T-helper 17 cell (primary cell): Measurements from ENCODE around the gene HDLBP. TPM values are rescaled to one million over a fixed set of nuclear protein-coding genes. Genes with fewer than 3 reads are reported as not detected.
"Not testable (repeated sequence)": the region's sequence is repeated elsewhere in the genome, so short reads cannot be mapped to it uniquely, and the experiment has no call there.

Experiments
- ATAC-seq: fragments of 150-1000 bp; cut with Tn5 transposase; 2 replicates; pipeline ENCODE4 v1.10.0; 2021; ENCODE audit warnings: mild to moderate bottlenecking, moderate library complexity
- DNase-seq, 3 donors: peaks; one replicate each; pipeline versions ENCODE4 v3.0.0 to v3.0.0-alpha.2; 2020 to 2021
- H3K9me3 ChIP-seq: one replicate; pipeline ENCODE4 v1.7.0; 2013; ENCODE audit warnings: low read length, mild to moderate bottlenecking; ENCODE audit not compliant: control insufficient read depth, poor library complexity, severe bottlenecking
- H3K27ac Mint-ChIP-seq: one replicate; pipeline ENCODE4 v1.8.0; 2022; ENCODE audit warnings: mild to moderate bottlenecking, moderate library complexity, mixed read lengths
- H3K27me3 Mint-ChIP-seq: one replicate; pipeline ENCODE4 v1.8.0; 2022; ENCODE audit warnings: mixed read lengths
- H3K36me3 Mint-ChIP-seq: one replicate; pipeline ENCODE4 v1.8.0; 2022; ENCODE audit warnings: low read depth, mixed read lengths
- H3K4me1 Mint-ChIP-seq: one replicate; pipeline ENCODE4 v1.8.0; 2022; ENCODE audit warnings: mild to moderate bottlenecking, mixed read lengths
- H3K4me3 Mint-ChIP-seq: one replicate; pipeline ENCODE4 v1.8.0; 2022; ENCODE audit warnings: mild to moderate bottlenecking, moderate library complexity, mixed read lengths
- total RNA-seq, 4 donors: library from RNA in 2 of 4; stranded (reverse) in 2 of 4; gene quantifications; one replicate each; pipeline ENCODE4 v1.2.3 and lab custom pipeline; 2022 to 2026

Gene HDLBP
- total RNA-seq, 2 donors from 2014 or later: 136 to 175 TPM

DNA sequence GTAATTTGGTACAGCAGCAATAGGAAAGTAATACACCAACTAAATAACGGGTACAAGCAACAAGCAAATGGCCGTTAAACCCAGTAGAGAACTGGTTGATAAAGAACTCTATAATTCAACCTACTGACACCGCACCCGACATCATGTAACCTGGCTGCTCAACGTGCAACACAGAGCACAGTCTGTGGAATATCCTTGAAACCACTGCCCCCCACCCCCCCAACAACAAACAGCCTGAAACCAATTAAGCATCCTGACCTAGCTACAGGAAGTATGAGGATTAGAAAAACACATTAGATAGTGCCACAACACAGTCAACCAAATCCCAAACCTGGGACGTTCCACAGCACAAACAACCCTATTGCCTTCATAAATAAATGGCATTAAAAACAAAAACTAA is 23.5 kb downstream of the HDLBP start:
- H3K4me1 Mint-ChIP-seq: peaks cover 48% of the 10 kb centered on the region
- H3K4me3 Mint-ChIP-seq: no peak overlapping the region
- ATAC-seq (no peak), DNase-seq (no peak)
- H3K27me3 Mint-ChIP-seq: no peaks in the 10 kb centered on the region
- H3K9me3 ChIP-seq: no peaks in the 10 kb centered on the region
- H3K36me3 Mint-ChIP-seq: peaks cover under 1% of the 10 kb centered on the region
- peak overlapping the region; percentile 53 for H3K27ac Mint-ChIP-seq

DNA sequence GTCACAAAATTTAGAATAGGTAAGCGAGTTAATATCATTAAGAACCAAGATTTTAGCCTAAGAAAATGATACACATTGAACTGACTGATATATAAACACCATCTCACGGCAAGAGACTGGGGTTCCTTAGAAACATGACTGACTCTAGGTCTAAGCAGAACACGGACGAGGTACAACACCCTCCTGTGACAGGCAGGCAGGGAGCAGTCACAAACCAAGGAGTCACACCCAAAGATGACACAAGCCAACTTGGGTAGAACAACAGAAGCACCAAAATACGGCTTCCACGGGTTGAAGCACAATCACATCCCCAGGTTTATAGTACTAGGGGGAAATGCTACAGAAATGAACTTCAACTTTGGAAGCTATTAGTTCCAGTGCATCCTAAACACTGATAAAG is 24.3 kb downstream of the HDLBP start:
- peaks cover 46% of the 10 kb centered on the region for H3K4me1 Mint-ChIP-seq
- H3K27me3 Mint-ChIP-seq: no peaks in the 10 kb centered on the region
- ATAC-seq (no peak), DNase-seq (no peak)
- no peaks in the 10 kb centered on the region for H3K36me3 Mint-ChIP-seq
- H3K9me3 ChIP-seq: no peaks in the 10 kb centered on the region
- no peak overlapping the region for H3K4me3 Mint-ChIP-seq
- H3K27ac Mint-ChIP-seq: peak overlapping the region; percentile 53

- ATAC-seq (no peak), DNase-seq (no peak)
- no peaks in the 10 kb centered on the region for H3K36me3 Mint-ChIP-seq
- peak overlapping the region; percentile 89 for H3K27ac Mint-ChIP-seq
- H3K9me3 ChIP-seq: no peaks in the 10 kb centered on the region
- H3K4me3 Mint-ChIP-seq: no peak overlapping the region
- peaks cover 44% of the 10 kb centered on the region for H3K4me1 Mint-ChIP-seq
- H3K27me3 Mint-ChIP-seq: no peaks in the 10 kb centered on the region
Observed at GRCh38 chr2:241289597-241289996, 25.9 kb downstream of the HDLBP start.

DNA sequence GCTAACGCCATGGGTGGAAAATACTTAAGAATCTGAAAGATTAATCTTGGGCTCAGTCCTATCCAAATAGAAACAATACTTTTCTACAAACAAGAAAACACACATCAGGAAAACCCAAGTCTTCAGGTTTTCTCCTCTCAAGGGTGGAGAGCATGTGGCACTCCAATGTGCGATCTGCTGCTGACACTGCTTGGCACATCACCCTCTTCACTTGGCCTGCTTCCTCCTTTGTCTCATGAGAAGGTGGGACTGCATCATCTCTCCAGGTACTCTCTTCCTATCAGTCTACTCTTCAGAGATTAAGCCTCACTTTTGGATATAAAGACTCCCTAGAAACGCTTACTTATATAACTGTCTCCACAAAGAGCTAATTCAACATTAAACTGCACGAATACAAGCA is 26.4 kb downstream of the HDLBP start:
- no peaks in the 10 kb centered on the region for H3K27me3 Mint-ChIP-seq
- ATAC-seq (no peak), DNase-seq (no peak)
- H3K9me3 ChIP-seq: no peaks in the 10 kb centered on the region
- peak overlapping the region; percentile 89 for H3K27ac Mint-ChIP-seq
- no peak overlapping the region for H3K4me3 Mint-ChIP-seq
- peaks cover 50% of the 10 kb centered on the region for H3K4me1 Mint-ChIP-seq
- H3K36me3 Mint-ChIP-seq: no peaks in the 10 kb centered on the region

GRCh38 chr2:241288324-241288888 is 27.1 kb downstream of the HDLBP start:
- H3K9me3 ChIP-seq: no peaks in the 10 kb centered on the region
- ATAC-seq (no peak), DNase-seq (no peak)
- H3K4me1 Mint-ChIP-seq: peaks cover 52% of the 10 kb centered on the region
- no peaks in the 10 kb centered on the region for H3K36me3 Mint-ChIP-seq
- peak overlapping the region; percentile 89 for H3K27ac Mint-ChIP-seq
- no peak overlapping the region for H3K4me3 Mint-ChIP-seq
- no peaks in the 10 kb centered on the region for H3K27me3 Mint-ChIP-seq

- H3K4me3 Mint-ChIP-seq: no peak overlapping the region
- ATAC-seq (no peak), DNase-seq (no peak)
- no peaks in the 10 kb centered on the region for H3K9me3 ChIP-seq
- H3K36me3 Mint-ChIP-seq: no peaks in the 10 kb centered on the region
- H3K4me1 Mint-ChIP-seq: peaks cover 50% of the 10 kb centered on the region
- H3K27ac Mint-ChIP-seq: no peak overlapping the region
- H3K27me3 Mint-ChIP-seq: no peaks in the 10 kb centered on the region
Observed at GRCh38 chr2:241286348-241287090, 29.0 kb downstream of the HDLBP start.

GRCh38 chr2:241285596-241285995 is 29.9 kb downstream of the HDLBP start:
- peaks cover 47% of the 10 kb centered on the region for H3K4me1 Mint-ChIP-seq
- no peaks in the 10 kb centered on the region for H3K36me3 Mint-ChIP-seq
- no peak overlapping the region for H3K4me3 Mint-ChIP-seq
- no peak for ATAC-seq
- H3K27me3 Mint-ChIP-seq: no peaks in the 10 kb centered on the region
- no peak overlapping the region for H3K27ac Mint-ChIP-seq
- no peaks in the 10 kb centered on the region for H3K9me3 ChIP-seq
- no peak for DNase-seq

DNA sequence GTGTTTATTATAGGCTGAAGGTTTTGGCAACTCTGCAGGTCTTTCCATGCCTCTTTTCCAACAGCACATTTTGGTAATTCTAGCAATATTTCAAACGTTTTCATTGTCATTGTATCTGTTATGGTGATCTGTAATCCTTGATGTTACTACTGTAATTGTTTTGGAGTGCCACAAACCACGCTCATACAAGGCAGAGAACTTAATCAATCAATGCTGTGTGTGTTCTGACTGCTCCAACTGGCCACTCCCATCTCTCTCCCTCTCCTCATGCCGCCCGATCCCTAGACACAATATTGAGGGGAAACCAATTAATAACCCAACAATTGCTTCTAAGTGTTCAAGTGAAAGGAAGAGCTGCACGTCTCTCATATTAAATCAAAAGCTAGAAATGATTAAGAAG is 32.9 kb downstream of the HDLBP start:
- DNase-seq: no peak
- Mint-ChIP-seq H3K4me1 (peaks cover 32% of the 10 kb centered on the region), H3K27ac (peak overlapping the region; percentile 68), H3K36me3 (no peaks in the 10 kb centered on the region), H3K27me3 (no peaks in the 10 kb centered on the region), H3K4me3 (no peak overlapping the region)
- H3K9me3 ChIP-seq: no peaks in the 10 kb centered on the region
- ATAC-seq: no peak

DNA sequence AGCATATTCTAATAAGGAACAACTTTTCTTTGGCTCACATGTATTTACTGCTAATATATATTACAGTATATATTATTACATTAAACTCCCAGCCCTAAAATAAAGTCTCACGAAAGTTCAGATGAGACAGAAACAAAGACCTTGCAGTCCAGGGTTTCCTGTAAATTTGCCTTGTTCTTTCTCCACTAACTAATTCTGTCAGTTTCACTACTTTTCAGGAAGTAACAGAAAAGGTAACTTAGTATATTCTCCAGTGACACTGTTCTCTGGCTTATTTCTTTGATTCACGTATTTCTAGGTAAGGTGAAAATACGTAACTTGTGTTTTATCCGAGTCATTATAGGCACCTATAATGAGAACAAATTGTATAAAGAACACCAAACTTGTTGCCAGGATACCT is 35.2 kb downstream of the HDLBP start:
- H3K36me3 Mint-ChIP-seq: no peaks in the 10 kb centered on the region
- no peak overlapping the region for H3K4me3 Mint-ChIP-seq
- no peak for ATAC-seq
- DNase-seq: no peak
- no peaks in the 10 kb centered on the region for H3K9me3 ChIP-seq
- no peaks in the 10 kb centered on the region for H3K27me3 Mint-ChIP-seq
- H3K27ac Mint-ChIP-seq: no peak overlapping the region
- H3K4me1 Mint-ChIP-seq: peaks cover 31% of the 10 kb centered on the region

DNA sequence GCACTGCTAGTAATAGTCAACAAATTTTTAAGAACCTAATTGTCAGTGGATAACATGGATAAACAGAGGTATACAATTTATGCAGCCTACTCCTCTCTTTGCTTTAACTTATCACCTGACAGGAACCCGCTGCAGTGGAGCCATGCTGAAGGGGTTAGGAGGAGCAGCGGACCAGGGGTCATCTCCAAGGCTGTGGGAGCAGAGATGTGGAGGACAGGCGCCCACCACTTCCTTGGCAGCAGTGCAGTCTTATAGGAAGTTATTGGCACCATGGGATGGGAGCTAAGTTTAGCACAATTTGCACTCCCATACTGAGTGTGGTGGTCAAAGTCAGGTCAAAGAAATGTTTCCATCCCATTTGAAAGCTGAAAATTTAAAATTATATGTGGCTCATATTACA is 35.6 kb downstream of the HDLBP start:
- no peaks in the 10 kb centered on the region for H3K9me3 ChIP-seq
- DNase-seq (no peak), ATAC-seq (no peak)
- Mint-ChIP-seq H3K4me3 (no peak overlapping the region), H3K27me3 (no peaks in the 10 kb centered on the region), H3K27ac (no peak overlapping the region), H3K4me1 (peaks cover 31% of the 10 kb centered on the region), H3K36me3 (no peaks in the 10 kb centered on the region)

DNA sequence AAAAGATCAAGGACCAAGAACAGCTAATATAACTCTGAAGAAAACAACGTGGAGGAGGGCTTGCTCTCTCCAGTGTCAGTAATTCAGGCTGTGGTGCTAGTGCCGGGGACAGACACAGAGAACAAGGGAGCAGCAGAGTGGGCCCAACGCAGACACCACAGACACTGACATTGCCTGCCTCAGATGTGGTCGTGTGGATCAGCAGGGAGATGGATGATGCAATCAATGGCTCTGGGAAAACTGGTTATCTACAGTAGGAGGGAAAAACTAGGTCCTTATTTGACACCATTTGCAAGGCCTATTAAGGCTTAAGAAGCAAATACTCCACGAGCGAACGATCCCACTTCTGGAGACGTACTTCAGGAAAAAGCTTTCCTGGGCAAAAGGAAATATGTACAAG is 36.1 kb downstream of the HDLBP start:
- H3K9me3 ChIP-seq: no peaks in the 10 kb centered on the region
- Mint-ChIP-seq H3K4me1 (peaks cover 32% of the 10 kb centered on the region), H3K4me3 (no peak overlapping the region), H3K27me3 (no peaks in the 10 kb centered on the region), H3K27ac (no peak overlapping the region), H3K36me3 (no peaks in the 10 kb centered on the region)
- ATAC-seq (no peak), DNase-seq (no peak)

GRCh38 chr2:241278306-241278705 is 37.2 kb downstream of the HDLBP start:
- peaks cover 36% of the 10 kb centered on the region for H3K4me1 Mint-ChIP-seq
- not testable (repeated sequence) for H3K27ac Mint-ChIP-seq, DNase-seq, H3K36me3 Mint-ChIP-seq, ATAC-seq, H3K4me3 Mint-ChIP-seq, H3K27me3 Mint-ChIP-seq, H3K9me3 ChIP-seq

DNA sequence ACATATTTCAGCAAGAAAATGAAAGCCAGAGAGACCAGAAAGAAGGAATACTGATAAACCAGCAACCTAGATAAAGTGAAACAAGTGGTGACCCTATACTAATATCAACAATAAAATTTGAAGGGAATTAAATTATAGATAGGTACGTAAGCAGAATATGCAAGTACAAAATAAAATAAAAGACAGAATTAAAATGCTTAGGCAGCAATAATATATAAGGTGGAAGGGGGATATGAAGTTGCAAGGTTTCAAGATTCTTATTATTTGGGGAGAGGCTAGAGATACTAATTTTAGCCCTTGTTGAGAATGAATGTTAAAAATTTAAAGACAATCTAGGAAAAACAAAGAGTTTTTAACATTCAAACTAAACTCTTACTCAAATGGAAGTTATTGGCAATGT is 39.6 kb downstream of the HDLBP start:
- Mint-ChIP-seq H3K4me1 (peaks cover 38% of the 10 kb centered on the region), H3K27ac (no peak overlapping the region), H3K36me3 (peaks cover 2% of the 10 kb centered on the region), H3K4me3 (no peak overlapping the region), H3K27me3 (no peaks in the 10 kb centered on the region)
- no peak for DNase-seq
- no peak for ATAC-seq
- no peaks in the 10 kb centered on the region for H3K9me3 ChIP-seq

DNA sequence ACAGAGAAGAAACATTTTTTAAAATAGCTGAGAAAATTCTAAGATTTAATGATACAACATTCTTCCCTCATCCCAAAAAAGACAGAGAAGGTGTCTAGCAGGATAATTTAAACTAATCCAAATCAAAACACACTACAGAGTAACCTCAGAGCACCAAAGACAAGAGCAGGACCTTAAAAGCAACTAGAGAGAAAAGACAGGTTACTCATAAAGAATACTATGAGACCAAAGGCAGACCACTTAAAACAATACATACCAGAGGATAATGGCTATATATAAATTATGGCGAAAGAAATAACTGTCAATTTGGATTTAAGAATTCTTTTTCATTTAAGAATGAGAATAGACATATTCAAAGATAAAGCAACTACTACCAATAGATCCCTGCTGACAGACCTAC is 40.0 kb downstream of the HDLBP start:
- H3K9me3 ChIP-seq: no peaks in the 10 kb centered on the region
- Mint-ChIP-seq H3K27ac (no peak overlapping the region), H3K4me1 (peaks cover 42% of the 10 kb centered on the region), H3K27me3 (no peaks in the 10 kb centered on the region), H3K4me3 (no peak overlapping the region), H3K36me3 (peaks cover 2% of the 10 kb centered on the region)
- ATAC-seq: no peak
- no peak for DNase-seq
